NCI-H146 treated with DMSO at 0.1 percent for 48 hours (cell line): Measurements from ENCODE around the gene RNF14.
"Not testable (repeated sequence)": the region's sequence is repeated elsewhere in the genome, so short reads cannot be mapped to it uniquely, and the experiment has no call there.

ENCODE experiments used
- DNase-seq: peaks from one replicate; lab custom pipeline; 2025; ENCODE audit not compliant: unreplicated experiment; lab: John Stamatoyannopoulos, UW

RNF14 gene

GRCh38 chr5:142012792-142013388 lies 44.0 kb downstream of the RNF14 start, which contains the start of gene GNPDA1:
Gene GNPDA1 (minus strand): TSS chr5:142013027. CDS start chr5:142012035, 992 bp downstream.
- peak; percentile 36 for DNase-seq

DNA sequence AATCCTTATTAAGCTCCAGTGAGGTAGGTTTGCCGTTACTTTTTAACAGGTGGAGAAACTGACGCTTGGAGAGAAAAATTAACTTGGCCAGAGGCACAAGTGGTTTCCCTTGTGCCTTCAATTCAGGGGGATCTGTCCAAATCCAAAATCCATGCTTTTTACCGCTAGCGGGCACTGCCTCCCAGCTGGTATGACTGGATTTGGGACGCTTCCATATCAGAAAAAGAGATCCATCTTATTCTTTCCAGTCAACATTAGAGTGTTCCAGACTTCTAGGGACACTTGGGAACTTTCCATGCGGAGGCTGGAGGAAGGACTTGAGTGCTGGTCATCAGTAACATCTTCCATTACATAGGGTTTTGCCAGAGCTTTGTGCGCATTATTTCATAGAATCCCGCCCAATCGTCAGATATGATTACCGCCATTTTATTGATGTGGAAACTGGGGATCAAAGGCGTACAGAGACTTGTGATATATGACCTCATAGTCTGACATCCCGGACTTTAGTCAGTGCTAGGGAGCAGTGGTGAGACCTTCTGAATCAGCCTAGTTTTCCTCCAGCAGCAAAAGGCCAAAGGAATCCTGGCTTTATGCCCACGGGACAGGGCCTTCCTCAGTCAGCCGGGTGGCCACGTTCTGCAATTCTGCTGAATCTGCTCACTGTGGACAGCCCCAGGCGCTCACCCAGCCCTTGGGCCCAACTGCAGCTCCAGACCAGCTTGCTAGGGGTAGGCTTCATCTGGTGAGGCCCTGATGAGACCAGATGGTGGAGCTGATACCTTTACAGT lies 45.0 kb downstream of the RNF14 start:
- DNase-seq, result no peak

- DNase-seq, result no peak
Observed at GRCh38 chr5:142014911-142015584, 46.1 kb downstream of the RNF14 start.

- no peak for DNase-seq
Observed at GRCh38 chr5:142015781-142016533, 47.1 kb downstream of the RNF14 start.

GRCh38 chr5:142016556-142016955 lies 47.7 kb downstream of the RNF14 start:
- no peak for DNase-seq

DNA sequence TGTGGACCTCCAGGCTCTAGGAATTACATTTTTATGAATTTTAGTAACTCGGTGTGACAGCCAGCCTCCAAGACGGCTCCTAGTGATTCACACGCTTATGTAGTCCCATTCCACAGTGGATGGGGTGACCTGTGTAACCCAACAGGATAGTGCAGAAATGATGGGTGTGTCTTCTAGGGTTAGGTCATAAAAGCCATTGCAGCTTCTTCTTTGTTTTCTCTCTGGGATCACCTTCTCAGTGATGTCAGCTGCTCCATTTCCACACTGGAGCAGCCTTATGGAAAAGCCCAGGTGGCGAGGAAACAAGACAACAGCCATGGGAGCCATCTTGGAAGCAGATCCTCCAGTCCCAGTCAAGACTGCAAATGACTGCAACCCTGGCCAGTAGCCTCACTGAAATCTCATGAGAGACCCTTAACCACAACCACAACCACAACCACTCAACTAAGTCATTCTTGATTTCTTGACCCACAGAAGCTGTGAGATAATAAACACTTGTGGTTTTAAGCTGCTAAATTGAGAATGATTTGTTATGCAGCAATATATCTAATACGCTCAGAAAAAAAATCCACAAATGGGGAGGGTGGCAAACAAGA lies 49.0 kb downstream of the RNF14 start:
- DNase-seq, result no peak

- DNase-seq, result no peak
Observed at GRCh38 chr5:142020122-142020659, 51.3 kb downstream of the RNF14 start.

DNA sequence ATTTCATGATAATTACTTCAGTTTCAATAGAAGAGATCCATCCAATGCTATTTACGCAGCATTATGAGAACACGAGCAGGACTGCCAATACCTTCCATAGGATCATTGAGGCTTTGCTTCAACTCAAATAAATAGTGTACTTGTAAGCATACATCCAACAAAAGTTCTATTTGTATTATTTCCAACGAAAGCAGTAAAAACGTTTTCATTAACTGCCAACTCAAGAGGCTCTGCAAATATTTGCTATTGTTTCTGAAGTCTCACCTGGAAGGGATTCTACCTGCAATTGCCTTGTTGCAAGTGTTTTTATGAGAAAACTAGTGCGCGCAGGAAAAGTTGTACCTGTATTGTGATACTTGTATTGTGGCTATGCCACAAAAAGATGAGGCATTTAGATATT lies 54.9 kb downstream of the RNF14 start:
- DNase-seq, result no peak

DNA sequence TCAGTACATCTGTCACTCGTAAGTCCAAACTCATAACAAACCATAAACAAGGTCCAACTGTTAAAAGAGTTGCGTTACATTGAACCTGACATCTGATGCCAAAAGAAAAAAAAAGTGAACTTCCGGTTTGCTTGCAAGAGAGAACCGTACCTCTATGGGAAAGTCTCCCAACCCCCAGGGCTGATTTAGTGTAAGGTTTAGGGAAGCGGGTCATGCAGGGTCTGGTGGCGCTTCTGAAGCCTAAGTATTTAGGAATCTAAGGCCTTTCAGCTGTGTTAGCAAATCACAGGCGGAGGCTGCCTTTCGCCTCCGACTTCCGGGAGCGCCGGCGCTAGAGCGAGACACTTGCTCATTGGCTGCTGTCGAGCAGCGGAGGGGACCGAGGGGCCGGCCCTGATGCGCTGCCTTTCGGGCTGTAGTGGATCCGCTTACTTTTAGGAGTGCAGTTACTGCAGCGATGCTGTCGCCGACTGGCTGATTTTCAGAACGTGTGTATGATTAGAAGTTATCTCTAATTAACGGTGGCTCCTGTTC lies 55.9 kb downstream of the RNF14 start:
- DNase-seq, result peak; percentile 70

DNA sequence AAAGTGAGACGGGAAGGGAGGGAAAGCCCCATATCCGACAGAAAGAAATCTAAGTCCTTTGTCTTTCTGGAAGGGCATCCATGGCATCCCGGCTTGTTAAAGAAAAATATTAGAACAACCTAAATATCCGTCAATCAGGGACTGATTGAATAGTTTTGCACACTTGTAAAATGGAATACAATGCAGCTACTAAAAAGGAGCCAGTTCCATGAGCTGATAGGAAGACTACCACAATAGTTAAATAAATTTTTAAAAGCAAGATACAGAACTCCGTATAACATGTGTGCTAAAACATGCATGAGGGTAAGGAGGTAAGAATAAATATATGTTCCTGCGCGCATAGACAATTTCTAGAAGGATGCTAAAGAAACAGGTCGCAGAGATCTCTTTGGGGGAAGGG lies 56.7 kb downstream of the RNF14 start:
- DNase-seq, result no peak

DNA sequence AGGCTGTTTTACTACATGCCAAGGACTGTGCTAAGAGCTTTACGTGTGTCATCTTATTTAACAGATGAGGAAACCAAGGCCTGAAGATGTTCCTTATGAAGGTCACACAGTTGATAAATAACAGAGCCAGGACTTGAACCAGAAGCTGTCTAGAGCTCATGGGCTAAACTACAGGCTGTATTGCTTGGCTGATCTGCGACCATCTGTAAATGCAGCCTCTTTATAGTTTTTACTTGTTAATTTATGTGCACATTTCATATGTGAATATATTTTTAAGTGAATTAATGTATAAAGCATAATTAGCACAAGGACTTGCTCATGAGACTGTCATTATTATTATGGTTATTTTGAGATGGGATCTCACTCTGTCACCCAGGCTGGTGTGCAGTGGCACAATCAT lies 63.2 kb downstream of the RNF14 start:
- no peak for DNase-seq

DNA sequence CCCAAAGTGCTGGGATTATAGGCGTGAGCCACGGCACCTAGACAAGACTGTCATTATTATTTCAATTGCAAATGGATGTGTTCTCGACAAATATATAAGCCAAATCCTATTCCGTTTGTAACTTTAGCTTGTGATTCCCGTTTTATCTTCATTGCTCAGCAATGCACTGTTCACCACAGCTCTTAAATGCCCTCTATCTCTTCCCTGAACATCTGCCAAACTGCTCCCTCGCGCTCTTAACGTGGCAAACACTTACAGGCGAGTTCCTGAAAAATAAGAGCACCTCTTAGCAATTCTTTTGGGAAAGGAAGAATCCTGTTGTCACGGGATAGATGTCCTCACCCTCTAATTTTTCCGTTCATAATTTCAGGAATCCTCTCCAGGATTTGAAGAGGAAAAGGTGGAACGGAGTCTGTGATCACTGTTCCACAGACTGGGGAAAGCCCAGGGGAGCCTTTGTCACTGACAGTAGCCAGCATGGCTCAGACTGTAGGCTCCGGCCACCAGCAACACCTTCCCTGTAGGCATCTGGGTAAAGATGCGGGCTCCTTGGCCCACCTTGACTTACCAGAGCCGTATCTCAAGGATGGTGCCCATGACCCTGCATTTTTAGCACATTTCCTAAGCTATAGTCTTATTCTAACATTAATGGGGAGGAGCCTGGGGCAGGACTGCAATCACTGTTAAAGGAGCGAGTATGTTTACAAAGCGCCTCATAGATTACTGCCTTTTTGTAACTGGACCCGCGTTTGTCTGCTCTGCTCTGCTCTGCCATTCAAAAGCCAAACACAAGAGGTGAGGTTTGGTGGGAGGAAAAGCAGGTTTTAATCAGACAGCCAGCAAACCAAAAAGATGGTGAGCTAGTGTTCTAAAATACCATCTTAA lies 64.1 kb downstream of the RNF14 start:
- peak; percentile 7 for DNase-seq

DNA sequence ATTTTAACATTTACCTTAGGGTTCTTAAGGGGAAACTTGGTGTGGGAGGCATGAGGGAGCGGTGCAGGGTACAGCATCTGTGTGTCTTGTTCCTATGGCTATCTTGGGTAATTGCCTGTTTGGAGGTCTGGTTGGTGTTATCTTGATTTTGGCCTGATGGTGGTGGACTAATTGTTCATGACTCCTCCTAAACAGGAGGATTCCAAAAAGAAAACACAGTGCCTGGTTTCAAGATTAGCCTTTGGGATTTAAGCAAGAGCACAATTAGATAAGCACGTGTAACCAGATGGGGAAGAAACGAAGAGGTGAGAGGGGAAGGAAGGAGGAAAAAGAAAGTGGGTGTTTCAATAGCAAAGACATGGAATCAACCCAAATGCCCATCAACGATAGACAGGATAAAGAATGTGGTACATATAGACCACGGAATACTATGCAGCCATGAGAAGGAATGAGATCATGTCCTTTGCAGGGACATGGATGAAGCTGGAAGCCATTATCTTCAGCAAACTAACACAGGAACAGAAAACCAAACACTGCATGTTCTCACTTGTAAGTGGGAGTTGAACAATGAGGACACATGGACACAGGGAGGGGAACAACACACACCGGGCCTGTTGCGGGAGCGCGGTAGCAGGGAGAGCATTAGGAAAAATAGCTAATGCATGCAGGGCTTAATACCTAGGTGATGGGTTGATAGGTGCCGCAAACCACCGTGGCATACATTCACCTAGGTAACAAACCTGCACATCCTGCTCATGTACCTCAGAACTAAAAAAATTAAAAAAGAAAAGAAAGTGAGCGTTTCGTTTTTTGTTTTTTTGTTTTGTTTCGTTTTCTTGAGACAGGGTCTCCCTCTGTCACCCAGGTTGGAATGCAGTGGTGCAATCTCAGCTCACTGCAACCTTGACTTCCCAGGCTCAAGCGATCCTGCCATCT lies 65.0 kb downstream of the RNF14 start:
- DNase-seq, result not testable (repeated sequence)

- DNase-seq, result no peak
Observed at GRCh38 chr5:142034994-142035393, 66.1 kb downstream of the RNF14 start.

GRCh38 chr5:142036918-142037317 lies 68.0 kb downstream of the RNF14 start:
- no peak for DNase-seq

- DNase-seq, result not testable (repeated sequence)
Observed at GRCh38 chr5:142037599-142037998, 68.7 kb downstream of the RNF14 start.

- no peak for DNase-seq
Observed at GRCh38 chr5:142038735-142039134, 69.8 kb downstream of the RNF14 start.
